Measurements from ENCODE around the gene CAMKK2. TPM values are rescaled to one million over a fixed set of nuclear protein-coding genes. Genes with fewer than 3 reads are reported as not detected.
"Not testable (repeated sequence)": the region's sequence is repeated elsewhere in the genome, so short reads cannot be mapped to it uniquely, and the experiment has no call there.

Gene CAMKK2
- total RNA-seq, 1 donor from 2014 or later, result 12.5 TPM

GRCh38 chr12:121209624-121210572, 86.6 kb downstream of the CAMKK2 start, which contains the start of gene P2RX4:
TSS of gene P2RX4 (plus strand) at chr12:121210129. CDS start at chr12:121210165, 36 bp downstream.
- Histone ChIP-seq H3K9me3 (ENCODE audit: control insufficient read depth in 3 of 3, low read length in 3 of 3) (no peaks in the 10 kb centered on the region), H3K4me3 (ENCODE audit: low read length in 3 of 3) (peak within 1 kb of the TSS; percentile 71 to 83 (median 73)), H3K4me1 (ENCODE audit: control insufficient read depth in 3 of 3, insufficient read depth in 3 of 3, low read length in 3 of 3) (peaks cover 5 to 10% (median 6%) of the 10 kb centered on the region in 3 donors), H3K36me3 (ENCODE audit: control insufficient read depth in 3 of 3, insufficient read depth in 3 of 3, low read length in 3 of 3) (no peaks in the 10 kb centered on the region), H3K9ac (ENCODE audit: low read depth in 1 of 3, low read length in 3 of 3) (peak within 1 kb of the TSS; percentile 73 to 81 (median 79)), H3K27me3 (ENCODE audit: control insufficient read depth in 3 of 3, insufficient read depth in 3 of 3, low read length in 3 of 3) (no peaks in the 10 kb centered on the region), H3K27ac (ENCODE audit: low read depth, low read length) (peak within 1 kb of the TSS; percentile 57)

- peak overlapping the region in 1 of 3 donors; percentile 83 for H3K4me3 ChIP-seq (ENCODE audit: low read length in 3 of 3)
- no peak overlapping the region for H3K9ac ChIP-seq (ENCODE audit: low read depth in 1 of 3, low read length in 3 of 3)
- H3K27me3 ChIP-seq (ENCODE audit: control insufficient read depth in 3 of 3, insufficient read depth in 3 of 3, low read length in 3 of 3), result no peaks in the 10 kb centered on the region
- H3K9me3 ChIP-seq (ENCODE audit: control insufficient read depth in 3 of 3, low read length in 3 of 3), result no peaks in the 10 kb centered on the region
- peak overlapping the region; percentile 57 for H3K27ac ChIP-seq (ENCODE audit: low read depth, low read length)
- peaks cover 5 to 10% (median 6%) of the 10 kb centered on the region in 3 donors for H3K4me1 ChIP-seq (ENCODE audit: control insufficient read depth in 3 of 3, insufficient read depth in 3 of 3, low read length in 3 of 3)
- no peaks in the 10 kb centered on the region for H3K36me3 ChIP-seq (ENCODE audit: control insufficient read depth in 3 of 3, insufficient read depth in 3 of 3, low read length in 3 of 3)
Measured at GRCh38 chr12:121209221-121209620, 87.3 kb downstream of the CAMKK2 start.

DNA sequence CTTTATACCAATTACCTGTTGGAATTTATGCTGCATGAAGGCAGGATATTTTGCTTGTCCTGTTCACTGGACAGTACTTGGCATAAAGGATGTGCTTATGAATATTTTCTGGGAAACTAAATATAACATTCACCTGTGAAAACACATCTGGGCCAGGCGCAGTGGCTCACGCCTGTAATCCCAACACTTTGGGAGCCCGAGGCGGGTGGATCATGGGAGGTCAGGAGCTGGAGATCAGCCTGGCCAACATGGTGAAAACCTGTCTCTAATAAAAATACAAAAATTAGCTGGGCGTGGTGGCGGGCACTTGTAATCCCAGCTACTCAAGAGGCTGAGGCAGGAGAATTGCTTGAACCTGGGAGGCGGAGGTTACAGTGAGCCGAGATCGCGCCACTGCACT, 87.9 kb downstream of the CAMKK2 start:
- not testable (repeated sequence) for H3K9ac ChIP-seq (ENCODE audit: low read depth in 1 of 3, low read length in 3 of 3); H3K27me3 ChIP-seq (ENCODE audit: control insufficient read depth in 3 of 3, insufficient read depth in 3 of 3, low read length in 3 of 3); H3K9me3 ChIP-seq (ENCODE audit: control insufficient read depth in 3 of 3, low read length in 3 of 3); H3K4me3 ChIP-seq (ENCODE audit: low read length in 3 of 3); H3K36me3 ChIP-seq (ENCODE audit: control insufficient read depth in 3 of 3, insufficient read depth in 3 of 3, low read length in 3 of 3); H3K27ac ChIP-seq (ENCODE audit: low read depth, low read length); H3K4me1 ChIP-seq (ENCODE audit: control insufficient read depth in 3 of 3, insufficient read depth in 3 of 3, low read length in 3 of 3)

GRCh38 chr12:121205491-121205890, 91.0 kb downstream of the CAMKK2 start:
- Histone ChIP-seq H3K4me3 (ENCODE audit: low read length in 3 of 3) (no peak overlapping the region), H3K27me3 (ENCODE audit: control insufficient read depth in 3 of 3, insufficient read depth in 3 of 3, low read length in 3 of 3) (no peaks in the 10 kb centered on the region), H3K9ac (ENCODE audit: low read depth in 1 of 3, low read length in 3 of 3) (no peak overlapping the region), H3K9me3 (ENCODE audit: control insufficient read depth in 3 of 3, low read length in 3 of 3) (no peaks in the 10 kb centered on the region), H3K36me3 (ENCODE audit: control insufficient read depth in 3 of 3, insufficient read depth in 3 of 3, low read length in 3 of 3) (no peaks in the 10 kb centered on the region), H3K4me1 (ENCODE audit: control insufficient read depth in 3 of 3, insufficient read depth in 3 of 3, low read length in 3 of 3) (peaks cover under 1 to 5% (median 1%) of the 10 kb centered on the region in 3 donors), H3K27ac (ENCODE audit: low read depth, low read length) (no peak overlapping the region)

DNA sequence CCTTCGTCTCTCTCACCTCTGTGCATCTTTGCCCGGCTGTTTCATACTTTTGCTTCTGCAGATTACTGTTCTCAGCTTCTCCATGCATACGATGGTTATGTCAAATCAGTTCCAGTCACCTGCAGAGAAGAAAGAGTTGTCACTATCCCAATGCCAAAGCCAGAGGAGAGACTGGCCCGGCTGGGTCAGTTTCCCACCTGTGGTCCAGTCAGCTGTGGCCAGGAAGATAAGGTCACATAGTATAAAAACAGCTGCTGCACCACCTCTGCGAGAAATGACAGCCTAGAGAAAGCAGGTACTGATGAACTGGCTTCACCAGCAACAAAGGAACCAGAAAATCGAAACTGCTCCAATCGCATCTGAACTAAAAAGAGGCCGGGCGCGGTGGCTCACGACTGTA, 93.0 kb downstream of the CAMKK2 start:
- no peaks in the 10 kb centered on the region for H3K9me3 ChIP-seq (ENCODE audit: control insufficient read depth in 3 of 3, low read length in 3 of 3)
- H3K36me3 ChIP-seq (ENCODE audit: control insufficient read depth in 3 of 3, insufficient read depth in 3 of 3, low read length in 3 of 3), result no peaks in the 10 kb centered on the region
- H3K9ac ChIP-seq (ENCODE audit: low read depth in 1 of 3, low read length in 3 of 3), result no peak overlapping the region
- no peak overlapping the region for H3K27ac ChIP-seq (ENCODE audit: low read depth, low read length)
- no peaks in the 10 kb centered on the region for H3K4me1 ChIP-seq (ENCODE audit: control insufficient read depth in 3 of 3, insufficient read depth in 3 of 3, low read length in 3 of 3)
- H3K27me3 ChIP-seq (ENCODE audit: control insufficient read depth in 3 of 3, insufficient read depth in 3 of 3, low read length in 3 of 3), result no peaks in the 10 kb centered on the region
- H3K4me3 ChIP-seq (ENCODE audit: low read length in 3 of 3), result no peak overlapping the region

DNA sequence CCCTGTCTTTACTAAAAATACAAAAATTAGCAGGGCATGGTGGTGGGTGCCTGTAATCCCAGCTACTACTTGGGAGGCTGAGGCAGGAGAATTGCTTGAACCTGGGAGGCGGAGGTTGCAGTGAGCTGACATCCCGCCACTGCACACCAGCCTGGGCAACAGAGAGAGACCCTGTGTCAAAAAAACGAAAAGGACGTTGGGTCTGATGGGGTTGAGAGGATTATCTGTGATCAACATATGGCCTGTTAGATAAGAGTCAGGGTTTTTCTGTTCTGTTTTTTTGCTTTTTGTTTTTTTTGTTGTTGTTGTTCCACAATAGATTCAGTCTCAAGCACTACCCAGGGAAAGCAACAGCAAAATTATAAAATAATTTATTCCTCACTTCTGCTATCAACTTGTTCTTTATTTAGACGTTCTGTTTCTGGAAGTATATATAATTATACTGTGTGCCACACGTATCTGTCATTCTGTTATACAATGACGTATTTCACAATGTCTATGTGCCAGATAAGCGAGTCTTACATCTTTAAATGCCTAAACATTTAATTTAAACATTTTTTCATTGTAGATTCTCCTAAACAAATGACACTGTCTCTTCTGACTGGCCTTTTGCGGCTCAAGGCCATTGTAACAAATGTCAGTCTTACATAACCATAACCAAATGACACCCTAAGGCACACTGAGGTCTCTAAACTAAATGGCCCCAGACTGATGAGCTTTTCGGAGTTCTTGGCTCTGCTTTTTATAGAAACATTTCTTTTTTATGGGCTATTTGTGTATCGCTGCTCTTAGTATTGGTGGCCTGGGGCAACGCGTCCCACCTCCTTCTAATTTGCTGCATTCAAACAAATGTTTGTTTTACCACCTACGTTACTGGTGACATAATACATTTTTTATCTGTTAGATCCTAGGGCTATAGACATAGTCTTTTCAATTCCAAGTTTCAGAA, 93.8 kb downstream of the CAMKK2 start:
- Histone ChIP-seq H3K4me3 (ENCODE audit: low read length in 3 of 3) (no peak overlapping the region), H3K4me1 (ENCODE audit: control insufficient read depth in 3 of 3, insufficient read depth in 3 of 3, low read length in 3 of 3) (no peaks in the 10 kb centered on the region), H3K9me3 (ENCODE audit: control insufficient read depth in 3 of 3, low read length in 3 of 3) (no peaks in the 10 kb centered on the region), H3K9ac (ENCODE audit: low read depth in 1 of 3, low read length in 3 of 3) (no peak overlapping the region), H3K27ac (ENCODE audit: low read depth, low read length) (no peak overlapping the region), H3K27me3 (ENCODE audit: control insufficient read depth in 3 of 3, insufficient read depth in 3 of 3, low read length in 3 of 3) (no peaks in the 10 kb centered on the region), H3K36me3 (ENCODE audit: control insufficient read depth in 3 of 3, insufficient read depth in 3 of 3, low read length in 3 of 3) (no peaks in the 10 kb centered on the region)

GRCh38 chr12:121201140-121201539, 95.4 kb downstream of the CAMKK2 start:
- H3K9ac ChIP-seq (ENCODE audit: low read depth in 1 of 3, low read length in 3 of 3); H3K27ac ChIP-seq (ENCODE audit: low read depth, low read length); H3K27me3 ChIP-seq (ENCODE audit: control insufficient read depth in 3 of 3, insufficient read depth in 3 of 3, low read length in 3 of 3); H3K9me3 ChIP-seq (ENCODE audit: control insufficient read depth in 3 of 3, low read length in 3 of 3); H3K36me3 ChIP-seq (ENCODE audit: control insufficient read depth in 3 of 3, insufficient read depth in 3 of 3, low read length in 3 of 3); H3K4me1 ChIP-seq (ENCODE audit: control insufficient read depth in 3 of 3, insufficient read depth in 3 of 3, low read length in 3 of 3); H3K4me3 ChIP-seq (ENCODE audit: low read length in 3 of 3): not testable (repeated sequence)

DNA sequence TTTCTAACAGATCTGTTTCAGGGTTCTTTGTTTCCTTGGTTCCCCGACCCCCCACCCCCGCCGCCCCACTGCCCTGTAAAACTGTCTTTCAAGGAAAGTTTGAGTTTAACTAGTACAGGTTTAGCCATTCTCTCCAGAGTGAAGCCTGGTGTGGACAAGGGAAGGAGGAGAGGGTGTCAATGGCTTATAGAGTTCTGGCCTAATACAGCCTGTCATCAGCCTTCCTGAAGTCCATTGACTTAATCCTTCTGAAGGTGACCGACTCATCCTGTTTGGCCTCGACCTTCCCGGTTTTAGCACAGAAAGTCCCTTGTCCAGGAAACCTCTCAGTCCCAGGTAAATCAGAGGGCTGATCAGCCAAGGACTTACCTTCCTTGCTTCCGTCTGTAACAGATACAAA, 97.6 kb downstream of the CAMKK2 start:
- Histone ChIP-seq H3K27ac (ENCODE audit: low read depth, low read length) (no peak overlapping the region), H3K9ac (ENCODE audit: low read depth in 1 of 3, low read length in 3 of 3) (no peak overlapping the region), H3K9me3 (ENCODE audit: control insufficient read depth in 3 of 3, low read length in 3 of 3) (no peaks in the 10 kb centered on the region), H3K36me3 (ENCODE audit: control insufficient read depth in 3 of 3, insufficient read depth in 3 of 3, low read length in 3 of 3) (no peaks in the 10 kb centered on the region), H3K27me3 (ENCODE audit: control insufficient read depth in 3 of 3, insufficient read depth in 3 of 3, low read length in 3 of 3) (no peaks in the 10 kb centered on the region), H3K4me1 (ENCODE audit: control insufficient read depth in 3 of 3, insufficient read depth in 3 of 3, low read length in 3 of 3) (no peaks in the 10 kb centered on the region), H3K4me3 (ENCODE audit: low read length in 3 of 3) (no peak overlapping the region)

DNA sequence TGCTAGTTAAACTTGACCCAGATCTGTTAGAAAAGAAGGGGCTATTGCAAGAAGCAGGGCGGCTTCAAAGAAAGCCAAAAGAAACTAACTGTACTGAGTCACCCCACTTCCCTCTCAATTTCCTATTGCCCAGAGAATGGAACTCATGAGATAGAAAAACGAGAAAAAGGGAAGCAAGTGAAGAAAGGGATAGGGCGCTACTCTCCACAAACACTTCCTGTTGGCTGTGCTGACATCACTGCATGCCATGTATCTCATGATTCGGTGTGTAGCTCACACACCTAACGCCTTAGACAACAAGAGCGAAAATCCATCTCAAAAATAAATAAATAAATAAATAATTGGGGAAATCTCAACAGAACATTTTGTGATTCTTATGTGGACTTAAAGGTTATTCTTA, 99.6 kb downstream of the CAMKK2 start:
- H3K4me1 ChIP-seq (ENCODE audit: control insufficient read depth in 3 of 3, insufficient read depth in 3 of 3, low read length in 3 of 3), result no peaks in the 10 kb centered on the region
- H3K9me3 ChIP-seq (ENCODE audit: control insufficient read depth in 3 of 3, low read length in 3 of 3), result no peaks in the 10 kb centered on the region
- no peak overlapping the region for H3K4me3 ChIP-seq (ENCODE audit: low read length in 3 of 3)
- H3K9ac ChIP-seq (ENCODE audit: low read depth in 1 of 3, low read length in 3 of 3), result no peak overlapping the region
- no peaks in the 10 kb centered on the region for H3K36me3 ChIP-seq (ENCODE audit: control insufficient read depth in 3 of 3, insufficient read depth in 3 of 3, low read length in 3 of 3)
- H3K27me3 ChIP-seq (ENCODE audit: control insufficient read depth in 3 of 3, insufficient read depth in 3 of 3, low read length in 3 of 3), result no peaks in the 10 kb centered on the region
- H3K27ac ChIP-seq (ENCODE audit: low read depth, low read length), result peak overlapping the region; percentile 40

Data from skeletal muscle tissue (tissue), 4 donors.